Heart right ventricle (tissue), 16 donors: Measurements from ENCODE around the gene TBC1D13. TPM values are rescaled to one million over a fixed set of nuclear protein-coding genes. Genes with fewer than 3 reads are reported as not detected.
"Not testable (repeated sequence)": the region's sequence is repeated elsewhere in the genome, so short reads cannot be mapped to it uniquely, and the experiment has no call there.

Experiments used
- ATAC-seq, 8 donors: fragments of 200-7000 bp; cut with Tn5 transposase; one replicate each; pipeline ENCODE4 v1.9.1; 2020; ENCODE audit warnings: mild to moderate bottlenecking in 8 of 8, moderate library complexity in 8 of 8, moderate number of reproducible peaks in 1 of 8
- DNase-seq, 2 donors: peaks; one replicate each; pipeline ENCODE4 v3.0.0-alpha.2; 2020
- H3K27ac ChIP-seq, 10 donors: fragments of 200-600 bp; sonication (generic) in 2 of 10; one replicate each; pipeline versions ENCODE4 v1.5.0 to v1.8.0; 2020 to 2022; ENCODE audit warnings: mild to moderate bottlenecking in 3 of 10
- H3K27me3 ChIP-seq, 7 donors: fragments of 200-600 bp; one replicate each; pipeline ENCODE4 v1.8.0; 2021 to 2022; ENCODE audit warnings: mild to moderate bottlenecking in 2 of 7
- H3K36me3 ChIP-seq, 9 donors: fragments of 200-600 bp; sonication (generic) in 1 of 9; one replicate each; pipeline versions ENCODE4 v1.5.0 to v1.8.0; 2020 to 2022; ENCODE audit warnings: mild to moderate bottlenecking in 2 of 9
- H3K4me1 ChIP-seq, 9 donors: fragments of 200-600 bp; sonication (generic) in 1 of 9; one replicate each; pipeline versions ENCODE4 v1.5.0 to v1.8.0; 2020 to 2022; ENCODE audit warnings: mild to moderate bottlenecking in 4 of 9
- H3K4me3 ChIP-seq, 10 donors: fragments of 200-600 bp; sonication (generic) in 2 of 10; one replicate each; pipeline versions ENCODE4 v1.5.0 to v1.8.0; 2020 to 2022; ENCODE audit warnings: mild to moderate bottlenecking in 7 of 10, moderate library complexity in 2 of 10
- H3K9me3 ChIP-seq, 11 donors: fragments of 200-600 bp in 10 of 11; sonication (generic) in 2 of 11; one replicate each; pipeline versions ENCODE4 v1.5.0 to v1.8.0; 2013 to 2022; ENCODE audit warnings: mild to moderate bottlenecking in 2 of 11, control low read depth in 1 of 11, moderate library complexity in 1 of 11
- WGBS, 2 donors: extraction: QIAGEN DNeasy Blood & Tissue Kit; methylation state at CpG; one replicate each; pipeline ENCODE4 v1.1.7; 2013; ENCODE audit warnings: inconsistent platforms in 1 of 2; 5-methylcytosine and 5-hydroxymethylcytosine counted together
- intact Hi-C, 10 donors: fragments of 100-400 bp; cut with DNase I; formaldehyde crosslinking; loops; one replicate each; pipeline versions ENCODE4 v1.11.1 to v1.14.2; 2022
- polyA plus RNA-seq, 2 donors: library from polyadenylated mRNA; stranded (reverse); fragments of 200-250 nt; gene quantifications; one replicate each; pipeline ENCODE4 v1.2.3, GENCODE V29; 2013
- total RNA-seq, 10 donors: library from RNA; stranded (reverse); fragmentation: NEBNext Ultra II Directional in 3 of 10; extraction: Animal tissue kit (Norgen Biotek cat#: 25700) in 3 of 10; gene quantifications; one replicate each; pipeline versions ENCODE4 v1.2.1 to v1.2.4, GENCODE V29; 2021 to 2023
- TF ChIP-seq, protein P1 (sequence below), 9 donors: fragments of 200-600 bp; sonication (generic) in 2 of 9; IDR thresholded peaks; one replicate each; pipeline versions ENCODE4 v1.5.0 to v1.8.0; 2021 to 2022; ENCODE audit warnings: antibody characterized with exemption in 9 of 9, mild to moderate bottlenecking in 5 of 9, moderate library complexity in 1 of 9
- donor health status: Arrhythmogenic right ventricular cardiomyopathy.
- donor health status: ischemic (EF 13 %, LVEDD 7.1; RV severe dilation, severe dysfunction).
- donor health status: healthy with polysubstance abuse.
- donor health status: DM: no; HTN: yes; CAD: no.
- donor health status: DM: no; HTN: no; CAD: no.
- donor health status: ischemic (EF 25% LVEDD 6.9; RV normal size, moderate dysfunction).
- donor health status: ischemic (EF 25% LVEDD 5.7; RV mildly dilated, moderate dysfunction).
- donor health status: healthy.
- donor health status: DM: yes; HTN: yes; CAD: no.
- donor health status: Ischemic cardiomyopathy.
- donor health status: ischemic (EF 35%, LVEDD 5.7; RV mildly dilated, moderate dysfunction).
- donor health status: nonischemic (EF 11% LVEDD 7.7; RV severe dilation, severe dysfunction).
- donor health status: DM: yes; HTN: yes; CAD: no.
- donor health status: PGD.
- donor health status: ischemic (EF 29% LVEDD 5.4; RV normal size, mild dysfunction).
- donor health status: nonischemic (EF 23%, LVEDD 6.1; RV moderate dilation, normal function).

Gene TBC1D13
- total and polyA plus RNA-seq, 12 donors = 12.3 to 21.3 (median 17.4) TPM

DNA sequence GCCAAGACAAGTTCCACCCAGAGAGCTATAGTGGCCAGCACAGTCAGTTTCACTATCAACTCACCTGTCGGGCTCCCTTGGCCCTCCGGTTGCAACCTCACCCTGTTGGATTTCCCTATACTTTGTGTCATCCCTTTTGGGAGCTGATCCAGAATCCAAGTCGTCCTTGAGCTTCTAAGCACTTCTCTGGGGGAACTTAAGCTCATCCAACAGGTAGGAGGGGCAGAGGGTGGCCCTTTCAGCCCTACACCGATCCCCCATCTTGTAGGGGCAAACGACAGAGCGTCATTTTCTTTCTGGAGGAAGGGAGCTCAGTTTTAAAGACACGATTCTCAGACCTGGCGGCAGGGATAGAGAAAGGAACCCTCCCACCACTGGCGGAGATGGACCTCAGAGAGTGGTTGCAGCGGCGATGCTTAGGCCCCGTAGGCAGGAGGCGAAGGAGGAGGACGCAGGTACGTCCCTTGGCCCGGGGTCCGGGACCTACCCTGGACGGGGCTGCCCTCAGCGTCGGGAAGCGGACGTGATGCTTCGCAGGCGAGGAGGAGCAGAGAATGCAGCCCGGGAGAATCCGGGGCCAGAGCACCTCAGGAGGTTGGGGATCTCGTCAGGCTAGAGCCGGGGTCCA is 15.8 kb upstream of the TBC1D13 start:
- Histone ChIP-seq H3K9me3 (peaks cover 0 to 10% (median 3%) of the 10 kb centered on the region in 11 donors), H3K4me3 (peak overlapping the region; percentile 64 to 97 (median 82)), H3K27me3 (no peaks in the 10 kb centered on the region), H3K27ac (peak overlapping the region; percentile 55 to 98 (median 96)), H3K4me1 (peaks cover 2 to 28% (median 23%) of the 10 kb centered on the region in 9 donors), H3K36me3 (peaks cover 0 to 16% (median 0%) of the 10 kb centered on the region in 9 donors)
- 1% methylated on average over 28 of the region's 28 CpGs for WGBS, 2 donors
- DNase-seq (no peak), ATAC-seq (peak; percentile 30 to 65 (median 42))
- intact Hi-C loops = loop anchor here in 2 of 10 donors (1.0 to 5.0 kb wide), 3 partner anchors 16 to 69 kb away; partner anchors contain the start of genes PKN3 (in 1 of the 2) and TBC1D13 (in 1 of the 2)
- TF ChIP-seq, protein P1, sequence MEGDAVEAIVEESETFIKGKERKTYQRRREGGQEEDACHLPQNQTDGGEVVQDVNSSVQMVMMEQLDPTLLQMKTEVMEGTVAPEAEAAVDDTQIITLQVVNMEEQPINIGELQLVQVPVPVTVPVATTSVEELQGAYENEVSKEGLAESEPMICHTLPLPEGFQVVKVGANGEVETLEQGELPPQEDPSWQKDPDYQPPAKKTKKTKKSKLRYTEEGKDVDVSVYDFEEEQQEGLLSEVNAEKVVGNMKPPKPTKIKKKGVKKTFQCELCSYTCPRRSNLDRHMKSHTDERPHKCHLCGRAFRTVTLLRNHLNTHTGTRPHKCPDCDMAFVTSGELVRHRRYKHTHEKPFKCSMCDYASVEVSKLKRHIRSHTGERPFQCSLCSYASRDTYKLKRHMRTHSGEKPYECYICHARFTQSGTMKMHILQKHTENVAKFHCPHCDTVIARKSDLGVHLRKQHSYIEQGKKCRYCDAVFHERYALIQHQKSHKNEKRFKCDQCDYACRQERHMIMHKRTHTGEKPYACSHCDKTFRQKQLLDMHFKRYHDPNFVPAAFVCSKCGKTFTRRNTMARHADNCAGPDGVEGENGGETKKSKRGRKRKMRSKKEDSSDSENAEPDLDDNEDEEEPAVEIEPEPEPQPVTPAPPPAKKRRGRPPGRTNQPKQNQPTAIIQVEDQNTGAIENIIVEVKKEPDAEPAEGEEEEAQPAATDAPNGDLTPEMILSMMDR (IDR thresholded peaks at IDR 0.05) = no peak

DNA sequence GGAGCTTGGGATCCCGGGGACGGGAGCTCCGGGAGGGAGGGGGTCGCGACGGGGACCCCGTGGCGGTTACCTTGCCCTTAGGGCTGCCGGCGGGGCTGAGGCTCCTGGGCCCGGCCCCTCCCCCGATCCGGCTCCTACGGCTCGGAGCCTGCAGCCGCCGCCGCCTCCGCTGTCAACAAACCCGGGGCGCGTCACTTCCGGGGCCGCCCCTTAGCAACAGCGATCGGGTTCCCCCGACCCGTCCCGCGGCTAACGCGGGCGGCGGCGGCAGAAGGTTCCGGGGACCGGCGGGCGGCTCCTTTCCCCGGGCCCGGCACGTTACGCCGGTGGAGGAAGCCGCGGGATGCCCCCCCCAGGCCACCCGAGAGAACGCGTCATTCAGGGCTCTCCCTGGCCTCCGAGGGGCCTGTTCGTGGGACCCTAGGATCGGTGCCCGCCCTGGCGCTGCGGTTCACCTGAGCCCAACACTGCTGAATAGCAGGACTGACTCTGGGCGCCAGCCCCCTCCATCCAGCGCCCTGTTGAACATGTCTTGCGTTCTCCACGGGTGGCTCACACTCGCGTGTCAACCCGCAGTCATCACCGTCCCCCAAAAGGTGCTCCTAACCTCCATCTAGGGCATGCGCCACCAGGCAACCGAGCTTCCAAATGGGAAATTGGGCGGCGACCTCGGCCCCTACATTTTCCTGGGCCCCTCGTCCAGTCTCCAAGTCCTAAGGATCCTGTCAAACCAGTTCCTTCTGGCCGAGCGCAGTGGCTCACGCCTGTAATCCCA is 15.1 kb upstream of the TBC1D13 start, which contains the start of gene ZER1:
Gene ZER1, minus strand, starts transcription at position 183 of the 775 bp plus-strand sequence. CDS start 16,362 bp downstream, outside the sequence.
- peak; percentile 97 to 99 (median 98) for ATAC-seq
- Histone ChIP-seq H3K4me1 (peaks cover 2 to 28% (median 23%) of the 10 kb centered on the region in 9 donors), H3K27me3 (no peaks in the 10 kb centered on the region), H3K9me3 (peaks cover 0 to 13% (median 3%) of the 10 kb centered on the region in 11 donors), H3K4me3 (peak within 1 kb of the TSS; percentile 64 to 97 (median 82)), H3K36me3 (peaks cover 0 to 16% (median 0%) of the 10 kb centered on the region in 9 donors), H3K27ac (peak within 1 kb of the TSS; percentile 55 to 98 (median 96))
- peak; percentile 91 to 94 for DNase-seq
- intact Hi-C loops = loop anchor here in 3 of 10 donors (1.0 to 5.0 kb wide), 4 partner anchors 15 to 70 kb away; partner anchors contain the start of genes TBC1D13 (in 3 of the 3) and PKN3 (in 1 of the 3)
- TF ChIP-seq, protein P1 (IDR thresholded peaks at IDR 0.05) = no peak
- 1% methylated on average over 50 to 72 of the region's 72 CpGs for WGBS, 2 donors

DNA sequence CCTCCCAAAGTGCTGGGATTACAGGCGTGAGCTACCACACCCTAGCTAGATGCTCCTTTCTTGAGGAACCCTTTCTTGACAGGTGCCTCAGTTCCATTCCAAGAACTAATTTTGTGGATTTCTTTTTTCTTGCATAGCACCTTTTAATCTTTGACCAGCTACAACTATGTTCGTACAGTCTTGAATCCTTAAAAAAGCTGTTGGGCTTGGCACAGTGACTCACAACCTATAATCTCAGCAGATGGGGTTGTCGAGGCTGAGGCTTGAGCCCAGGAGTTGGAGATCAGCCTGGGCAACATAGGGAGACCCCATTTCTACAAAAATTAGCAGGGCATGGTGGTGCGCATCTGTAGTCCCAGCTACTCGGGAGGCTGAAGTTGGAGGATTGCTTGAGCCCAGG is 14.0 kb upstream of the TBC1D13 start:
- Histone ChIP-seq H3K9me3 (peaks cover 0 to 13% (median 3%) of the 10 kb centered on the region in 11 donors), H3K27ac (no peak overlapping the region), H3K4me3 (peak overlapping the region in 1 of 10 donors; percentile 93), H3K27me3 (no peaks in the 10 kb centered on the region), H3K4me1 (peaks cover 2 to 28% (median 23%) of the 10 kb centered on the region in 9 donors), H3K36me3 (peaks cover 0 to 8% (median 0%) of the 10 kb centered on the region in 9 donors)
- WGBS, 2 donors = 88 to 89% methylated on average over 5 of the region's 5 CpGs
- intact Hi-C loops = loop anchor here in 3 of 10 donors (2.0 to 5.0 kb wide), 3 partner anchors 14 to 71 kb away; partner anchors contain the start of genes PKN3 (in 1 of the 3) and TBC1D13 (in 1 of the 3)
- TF ChIP-seq, protein P1 (IDR thresholded peaks at IDR 0.05) = no peak
- DNase-seq (no peak), ATAC-seq (no peak)

DNA sequence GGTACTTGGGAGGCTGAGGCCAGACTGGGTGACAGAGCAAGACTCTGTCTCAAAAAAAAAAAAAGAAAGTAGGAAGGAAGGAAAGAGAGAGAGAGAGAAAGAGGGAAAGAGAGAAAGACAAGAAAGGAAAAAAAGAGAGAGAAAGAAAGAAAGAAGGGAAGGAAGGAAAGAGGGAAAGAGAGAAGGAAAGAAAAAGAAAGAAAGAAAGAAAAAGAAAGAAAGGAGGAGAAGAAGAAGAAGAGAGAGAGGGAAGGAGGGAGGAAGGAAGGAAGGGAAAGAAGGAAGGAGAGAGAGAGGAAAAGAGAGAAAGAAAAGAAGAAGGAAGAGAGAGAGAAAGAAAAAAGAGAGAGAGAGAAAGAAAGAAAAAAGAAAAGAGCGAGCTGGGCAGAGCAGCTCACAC is 12.2 kb upstream of the TBC1D13 start:
- H3K4me3 ChIP-seq = no peak overlapping the region
- 73 to 94% methylated on average over 1 of the region's 1 CpG for whole genome bisulfite sequencing, 2 donors
- ATAC-seq = no peak
- no peak overlapping the region for H3K27ac ChIP-seq
- H3K9me3 ChIP-seq = peaks cover 0 to 13% (median 3%) of the 10 kb centered on the region in 11 donors
- intact Hi-C loops = loop anchor here in 2 of 10 donors (5.0 kb wide), 2 partner anchors 48 to 73 kb away; partner anchors contain the start of gene PKN3 (in 1 of the 2)
- H3K27me3 ChIP-seq = no peaks in the 10 kb centered on the region
- H3K4me1 ChIP-seq = peaks cover 2 to 22% (median 20%) of the 10 kb centered on the region in 9 donors
- DNase-seq = no peak
- H3K36me3 ChIP-seq = no peaks in the 10 kb centered on the region
- TF ChIP-seq, protein P1 (IDR thresholded peaks at IDR 0.05) = no peak

DNA sequence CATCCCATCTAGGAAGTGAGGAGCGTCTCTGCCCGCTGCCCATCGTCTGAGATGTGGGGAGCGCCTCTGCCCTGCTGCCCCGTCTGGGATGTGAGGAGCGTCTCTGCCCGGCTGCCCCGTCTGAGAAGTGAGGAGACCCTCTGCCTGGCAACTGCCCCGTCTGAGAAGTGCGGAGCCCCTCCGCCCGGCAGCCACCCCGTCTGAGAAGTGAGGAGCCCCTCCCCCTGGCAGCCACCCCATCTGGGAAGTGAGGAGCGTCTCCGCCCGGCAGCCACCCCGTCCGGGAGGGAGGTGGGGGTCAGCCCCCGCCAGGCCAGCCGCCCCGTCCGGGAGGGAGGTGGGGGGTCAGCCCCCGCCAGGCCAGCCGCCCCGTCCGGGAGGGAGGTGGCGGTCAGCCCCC is 7.0 kb upstream of the TBC1D13 start:
- H3K4me3 ChIP-seq, H3K36me3 ChIP-seq, H3K27ac ChIP-seq, ATAC-seq, intact Hi-C loops, H3K27me3 ChIP-seq, DNase-seq: not testable (repeated sequence)
- peaks cover 0 to 16% (median 3%) of the 10 kb centered on the region in 11 donors for H3K9me3 ChIP-seq
- WGBS, 2 donors = 92 to 94% methylated on average over 18 to 22 of the region's 27 CpGs
- H3K4me1 ChIP-seq = peaks cover 0 to 11% (median 0%) of the 10 kb centered on the region in 9 donors
